Mucosa of stomach (tissue), 1 donor: Measurements from ENCODE around the gene CHKA.
A peak's percentile ranks its signal among the peaks of the same experiment; 100 is the strongest.

Source experiments
- H3K27me3 ChIP-seq: one replicate; pipeline ENCODE4 v1.7.0; 2013; ENCODE audit warnings: mild to moderate bottlenecking, low read length; ENCODE audit not compliant: control insufficient read depth, insufficient read depth
- H3K36me3 ChIP-seq: one replicate; pipeline ENCODE4 v1.7.0; 2013; ENCODE audit warnings: low read length; ENCODE audit not compliant: control insufficient read depth, insufficient read depth
- H3K4me1 ChIP-seq: one replicate; pipeline ENCODE4 v1.7.0; 2013; ENCODE audit warnings: mild to moderate bottlenecking, low read length; ENCODE audit not compliant: control insufficient read depth, insufficient read depth
- H3K4me3 ChIP-seq: one replicate; pipeline ENCODE4 v1.7.0; 2013; ENCODE audit warnings: low read length
- H3K9ac ChIP-seq: one replicate; pipeline ENCODE4 v1.7.0; 2013; ENCODE audit warnings: mild to moderate bottlenecking, low read length, moderate library complexity
- H3K9me3 ChIP-seq: one replicate; pipeline ENCODE4 v1.7.0; 2013; ENCODE audit warnings: mild to moderate bottlenecking, low read length, moderate library complexity; ENCODE audit not compliant: control insufficient read depth
- donor health status: Pancreatic carcinoma.

CHKA gene

DNA sequence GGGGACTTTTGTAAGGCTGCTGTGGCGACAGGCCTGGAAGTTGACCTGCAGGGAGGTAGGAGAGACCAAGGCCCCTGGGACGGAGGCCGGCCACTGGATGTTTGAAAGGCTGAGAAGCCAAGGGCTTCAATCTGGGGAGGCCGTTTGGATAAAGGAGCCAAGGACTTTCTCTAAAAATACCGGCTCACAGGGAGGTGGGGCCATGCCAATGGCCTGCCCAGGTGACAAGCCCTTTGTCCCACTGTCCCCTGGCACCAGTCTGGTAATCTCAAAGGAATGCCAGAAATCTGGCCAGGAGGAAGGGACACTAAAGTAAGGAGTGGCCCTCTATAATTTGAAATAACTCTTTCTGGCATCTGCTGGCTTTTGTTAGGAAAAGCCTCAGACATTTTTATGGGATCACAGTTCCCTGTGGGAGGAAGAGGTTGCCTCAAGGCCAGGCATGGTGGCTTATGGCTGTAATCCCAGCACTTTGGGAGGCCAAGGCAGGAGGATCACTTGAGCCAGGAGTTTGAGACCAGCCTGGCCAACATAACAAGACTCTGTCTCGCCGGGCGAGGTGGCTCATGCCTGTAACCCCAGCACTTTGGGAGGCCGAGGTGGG, 1.9 kb upstream of the CHKA start:
- Histone ChIP-seq H3K27me3 (no peaks in the 10 kb centered on the region), H3K4me1 (peaks cover 39% of the 10 kb centered on the region), H3K9me3 (no peaks in the 10 kb centered on the region), H3K9ac (peak overlapping the region; percentile 15), H3K4me3 (no peak overlapping the region), H3K36me3 (no peaks in the 10 kb centered on the region)

DNA sequence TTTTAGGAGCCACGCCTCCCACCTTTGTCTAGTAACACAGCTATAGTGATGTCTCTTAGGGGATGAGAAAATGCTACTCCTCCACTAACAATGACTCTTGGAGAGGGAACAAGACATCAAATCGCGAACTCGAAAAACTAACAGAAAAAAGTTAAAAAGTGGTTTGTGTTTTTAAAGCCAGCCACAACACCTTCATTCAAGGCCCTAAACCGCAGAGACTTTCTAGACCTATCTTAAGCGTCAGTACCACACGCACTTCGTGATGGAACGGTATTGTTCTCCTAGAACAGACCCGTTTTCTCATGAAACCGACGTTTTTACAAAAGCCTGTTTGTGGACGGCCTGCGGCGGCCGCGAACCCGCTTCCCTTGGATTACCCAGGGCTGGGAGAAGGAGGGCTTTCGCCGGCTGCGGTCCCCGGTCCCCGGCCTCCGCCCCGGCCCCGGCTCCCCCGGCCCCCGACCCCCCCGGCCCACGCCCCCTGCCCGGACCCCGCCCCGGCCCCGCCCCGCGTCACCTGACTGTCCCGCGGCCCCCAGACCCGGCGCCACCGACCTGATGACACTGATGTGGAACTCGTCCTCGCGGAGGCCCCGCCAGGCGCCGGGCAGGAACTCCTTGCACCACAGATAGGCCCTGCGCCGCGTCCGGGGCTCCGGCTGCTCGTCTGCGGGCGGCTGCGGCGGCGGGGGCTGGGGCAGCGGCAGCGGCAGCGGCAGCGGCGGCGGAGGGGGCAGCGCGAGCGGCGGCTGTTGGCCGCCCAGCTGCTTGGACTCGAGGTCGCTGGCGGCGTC, 718 bp downstream of the CHKA start:
- Histone ChIP-seq H3K27me3 (no peaks in the 10 kb centered on the region), H3K4me3 (peak overlapping the region; percentile 40), H3K9me3 (no peaks in the 10 kb centered on the region), H3K36me3 (no peaks in the 10 kb centered on the region), H3K9ac (peak overlapping the region; percentile 74), H3K4me1 (peaks cover 57% of the 10 kb centered on the region)

DNA sequence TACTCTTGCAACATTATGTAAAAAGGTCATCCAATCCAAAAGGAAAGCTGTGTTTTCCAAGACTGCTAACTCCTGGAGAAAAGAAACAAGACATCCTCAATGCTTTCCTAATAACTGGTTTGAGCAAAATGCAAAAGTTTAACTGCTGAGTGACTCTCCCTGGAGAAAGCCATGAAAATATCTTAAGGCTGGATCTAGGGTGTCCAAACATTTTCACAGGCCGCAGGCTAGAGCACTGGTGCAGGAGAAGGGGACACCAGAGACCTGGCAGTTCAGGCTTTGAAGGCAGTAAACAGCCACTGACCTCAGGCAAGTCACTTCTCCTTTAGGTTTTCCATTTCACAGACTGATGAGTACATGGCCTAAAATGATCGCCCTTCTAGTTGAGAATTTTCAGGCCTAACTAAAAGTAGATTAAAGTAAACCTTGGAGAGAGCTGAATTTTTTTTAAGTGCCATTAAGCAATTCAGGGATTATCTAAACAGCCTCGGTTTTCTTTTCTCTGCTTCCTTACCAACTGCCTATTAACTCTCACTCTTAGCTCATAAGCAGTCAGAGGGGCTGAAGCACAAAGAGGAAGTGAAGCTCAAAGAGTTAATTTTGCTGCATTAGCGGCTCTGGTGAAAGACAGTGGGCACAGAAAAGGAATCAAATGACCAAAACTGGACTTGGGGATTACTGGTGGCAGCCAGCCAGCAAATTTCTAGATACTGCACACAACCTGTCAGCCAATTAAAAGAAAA, 2.3 kb downstream of the CHKA start:
- peak overlapping the region; percentile 61 for H3K4me3 ChIP-seq
- no peaks in the 10 kb centered on the region for H3K36me3 ChIP-seq
- no peaks in the 10 kb centered on the region for H3K9me3 ChIP-seq
- H3K4me1 ChIP-seq: peaks cover 54% of the 10 kb centered on the region
- no peaks in the 10 kb centered on the region for H3K27me3 ChIP-seq
- peak overlapping the region; percentile 70 for H3K9ac ChIP-seq

DNA sequence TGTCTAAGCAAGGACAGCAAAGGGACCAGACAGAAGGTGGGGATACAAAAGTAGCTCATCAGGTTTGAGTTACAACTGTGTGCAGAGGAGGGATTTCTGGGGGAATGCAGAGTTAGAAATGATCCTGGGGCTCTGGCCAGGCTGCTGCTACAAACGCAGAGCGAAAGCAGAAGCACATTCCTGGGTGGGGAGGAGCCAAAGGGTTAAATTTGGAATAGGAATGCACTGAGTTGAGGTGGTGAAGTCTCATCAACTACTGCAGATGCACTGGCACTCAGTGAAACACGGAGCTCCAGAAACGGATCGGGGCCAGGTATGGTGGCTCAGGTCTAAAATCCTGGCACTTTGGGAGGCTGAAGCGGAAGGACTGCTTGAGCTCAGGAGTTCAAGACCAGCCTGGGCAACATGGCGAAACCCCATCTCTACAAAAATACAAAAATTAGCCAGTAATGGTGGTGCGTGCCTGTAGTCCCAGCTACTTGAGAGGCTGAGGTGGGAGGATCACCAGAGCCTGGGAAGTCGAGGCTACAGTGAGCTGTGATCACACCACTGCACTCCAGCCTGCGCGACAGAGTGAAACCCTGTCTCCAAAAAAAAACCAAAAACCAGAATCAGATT, 3.2 kb downstream of the CHKA start:
- Histone ChIP-seq H3K9ac (no peak overlapping the region), H3K4me3 (no peak overlapping the region), H3K36me3 (no peaks in the 10 kb centered on the region), H3K27me3 (no peaks in the 10 kb centered on the region), H3K4me1 (peaks cover 49% of the 10 kb centered on the region), H3K9me3 (no peaks in the 10 kb centered on the region)

GRCh38 chr11:68116974-68117373, 4.2 kb downstream of the CHKA start:
- Histone ChIP-seq H3K36me3 (no peaks in the 10 kb centered on the region), H3K27me3 (no peaks in the 10 kb centered on the region), H3K4me3 (no peak overlapping the region), H3K9ac (no peak overlapping the region), H3K4me1 (peaks cover 44% of the 10 kb centered on the region), H3K9me3 (no peaks in the 10 kb centered on the region)

DNA sequence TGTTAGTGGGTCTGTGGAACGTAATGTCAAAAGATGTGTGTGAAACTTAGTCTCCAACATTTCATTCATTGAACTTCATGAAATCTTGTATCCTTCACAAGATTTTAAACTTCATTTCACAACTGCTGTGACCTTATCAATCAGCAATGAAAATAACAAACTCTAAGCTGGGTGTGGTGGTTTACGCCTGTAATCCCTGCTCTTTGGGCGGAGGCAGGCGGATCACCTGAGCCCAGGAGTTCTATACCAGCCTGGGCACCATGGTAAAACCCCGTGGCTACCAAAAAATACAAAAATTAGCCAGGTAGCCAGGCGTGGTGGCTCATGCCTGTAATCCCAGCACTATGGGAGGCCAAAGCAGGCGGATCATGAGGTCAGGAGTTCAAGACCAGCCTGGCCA, 5.1 kb downstream of the CHKA start:
- no peaks in the 10 kb centered on the region for H3K9me3 ChIP-seq
- H3K27me3 ChIP-seq: no peaks in the 10 kb centered on the region
- no peaks in the 10 kb centered on the region for H3K36me3 ChIP-seq
- no peak overlapping the region for H3K9ac ChIP-seq
- H3K4me1 ChIP-seq: peaks cover 40% of the 10 kb centered on the region
- no peak overlapping the region for H3K4me3 ChIP-seq

GRCh38 chr11:68115285-68115684, 5.9 kb downstream of the CHKA start:
- H3K36me3 ChIP-seq: no peaks in the 10 kb centered on the region
- H3K27me3 ChIP-seq: no peaks in the 10 kb centered on the region
- H3K4me3 ChIP-seq: no peak overlapping the region
- H3K9me3 ChIP-seq: no peaks in the 10 kb centered on the region
- H3K9ac ChIP-seq: no peak overlapping the region
- H3K4me1 ChIP-seq: peaks cover 40% of the 10 kb centered on the region

DNA sequence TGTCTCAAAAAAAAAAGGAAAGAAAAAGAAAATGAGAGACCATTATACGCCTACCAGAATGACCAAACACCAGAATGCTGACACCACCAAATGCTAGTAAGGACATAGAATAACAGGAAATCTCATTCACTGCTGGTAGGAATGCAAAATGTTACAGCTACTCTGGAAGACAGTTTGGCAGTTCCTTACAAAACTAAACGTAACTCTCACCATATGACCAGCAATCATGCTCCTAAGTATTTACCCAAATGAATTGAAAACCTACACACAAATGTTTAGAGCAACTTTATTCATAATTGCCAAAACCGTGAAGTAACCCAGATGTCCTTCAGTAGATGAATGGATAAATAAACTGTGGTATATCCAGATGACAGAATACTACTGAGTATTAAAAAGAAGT, 7.2 kb downstream of the CHKA start:
- no peaks in the 10 kb centered on the region for H3K36me3 ChIP-seq
- H3K9me3 ChIP-seq: no peaks in the 10 kb centered on the region
- no peak overlapping the region for H3K9ac ChIP-seq
- H3K4me1 ChIP-seq: peaks cover 32% of the 10 kb centered on the region
- no peak overlapping the region for H3K4me3 ChIP-seq
- H3K27me3 ChIP-seq: no peaks in the 10 kb centered on the region

GRCh38 chr11:68107689-68108088, 13.5 kb downstream of the CHKA start:
- peak overlapping the region; percentile 45 for H3K9ac ChIP-seq
- H3K9me3 ChIP-seq: no peaks in the 10 kb centered on the region
- H3K36me3 ChIP-seq: no peaks in the 10 kb centered on the region
- H3K27me3 ChIP-seq: no peaks in the 10 kb centered on the region
- H3K4me3 ChIP-seq: no peak overlapping the region
- peaks cover 31% of the 10 kb centered on the region for H3K4me1 ChIP-seq

- H3K4me1 ChIP-seq: peaks cover 32% of the 10 kb centered on the region
- H3K9ac ChIP-seq: peak overlapping the region; percentile 54
- H3K4me3 ChIP-seq: no peak overlapping the region
Measured at GRCh38 chr11:68106165-68106940, 14.8 kb downstream of the CHKA start.

DNA sequence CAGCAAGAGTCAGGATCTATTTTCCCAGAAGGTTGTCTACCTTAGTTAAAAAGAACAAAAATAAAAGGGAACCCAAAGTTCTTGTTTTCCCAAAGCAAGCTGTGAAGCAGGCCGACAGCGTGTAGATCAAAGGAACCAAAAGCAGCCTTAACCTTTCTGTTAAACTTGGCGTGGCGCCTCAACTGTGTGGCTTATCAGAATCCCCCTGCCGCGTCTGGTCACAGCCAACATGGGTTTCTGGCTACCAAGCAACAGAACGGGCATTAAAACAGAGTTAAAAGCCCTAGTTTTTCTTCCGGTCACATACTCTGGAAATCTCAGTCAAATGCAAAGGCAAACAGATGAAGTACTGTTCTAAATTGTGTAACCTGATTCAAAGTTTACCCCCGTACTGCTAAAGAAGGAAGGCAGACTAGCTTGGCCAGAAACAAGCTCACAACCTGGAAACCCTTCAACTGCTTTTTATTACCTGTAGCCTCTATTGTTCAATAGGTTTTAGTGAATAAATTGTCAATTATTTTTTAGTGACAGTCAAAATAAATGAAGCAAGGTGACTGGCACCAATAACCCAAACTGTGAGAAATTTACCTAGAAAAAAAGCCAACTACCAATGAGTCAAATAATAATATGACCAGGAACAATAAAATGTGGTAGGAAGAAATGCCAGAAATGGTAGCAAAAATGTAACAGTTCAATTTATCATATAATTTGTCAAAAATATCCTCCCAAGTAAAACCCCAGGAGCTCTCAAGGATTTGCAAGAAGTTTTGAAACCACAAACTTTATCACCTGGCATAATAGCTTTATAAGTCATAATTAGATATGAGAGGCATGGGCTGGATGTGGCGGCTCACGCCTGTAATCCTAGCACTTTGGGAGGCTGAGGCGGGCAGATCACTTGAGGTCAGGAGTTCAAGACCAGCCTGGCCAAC, 21.4 kb downstream of the CHKA start:
- Histone ChIP-seq H3K4me3 (no peak overlapping the region), H3K4me1 (peaks cover 15% of the 10 kb centered on the region), H3K27me3 (no peaks in the 10 kb centered on the region), H3K9me3 (no peaks in the 10 kb centered on the region), H3K36me3 (no peaks in the 10 kb centered on the region), H3K9ac (peak overlapping the region; percentile 15)

More at GRCh38 chr11:68106165-68106940, 14.8 kb downstream of the CHKA start:
- Histone ChIP-seq H3K27me3 (no peaks in the 10 kb centered on the region), H3K9me3 (no peaks in the 10 kb centered on the region), H3K36me3 (no peaks in the 10 kb centered on the region)
